ENCODE data around the gene STAMBPL1. TPM values are rescaled to one million over a fixed set of nuclear protein-coding genes. Genes with fewer than 3 reads are reported as not detected.

STAMBPL1 gene
- polyA plus RNA-seq, 1 donor, result 2.3 TPM

- no peak for DNase-seq
Measured at GRCh38 chr10:88892222-88892967, 12.3 kb downstream of the STAMBPL1 start.

DNA sequence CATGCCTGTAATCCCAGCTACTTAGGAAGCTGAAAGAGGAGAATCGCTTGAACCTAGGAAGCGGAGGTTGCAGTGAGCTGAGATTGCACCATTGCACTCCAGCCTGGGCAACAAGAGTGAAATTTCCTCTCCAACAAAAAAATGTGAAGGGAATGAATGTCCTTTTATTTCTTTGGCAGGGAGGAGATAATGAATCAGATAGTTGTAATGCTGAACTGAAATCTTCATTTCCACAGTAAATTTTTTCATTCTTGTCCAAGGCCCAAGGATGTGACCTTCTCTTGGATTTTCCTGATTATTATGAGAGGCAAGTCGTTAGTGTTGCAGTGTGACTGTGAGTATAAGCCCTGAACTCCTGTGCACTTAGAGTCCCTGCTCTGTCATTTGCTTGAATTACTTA, 13.6 kb downstream of the STAMBPL1 start:
- DNase-seq, result no peak

DNA sequence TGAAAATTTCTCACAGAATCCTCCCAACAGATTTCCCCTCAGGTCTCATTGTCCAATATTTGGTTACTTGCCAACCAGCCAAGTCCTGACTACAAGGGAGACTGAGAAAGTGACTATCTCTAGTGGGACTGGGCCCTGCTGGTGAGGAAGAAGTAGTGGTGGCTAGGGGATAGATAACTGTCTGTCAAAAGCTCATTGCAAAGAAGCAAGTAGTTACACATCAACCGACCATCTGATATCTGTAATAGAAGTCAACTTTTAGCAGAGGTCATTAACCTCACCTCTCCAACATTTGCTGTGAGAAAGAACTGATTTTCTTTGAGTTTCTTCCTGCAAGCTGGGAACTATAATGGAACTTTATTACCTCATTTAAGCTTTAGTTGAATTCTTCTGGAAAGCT, 15.2 kb downstream of the STAMBPL1 start:
- no peak for DNase-seq

DNA sequence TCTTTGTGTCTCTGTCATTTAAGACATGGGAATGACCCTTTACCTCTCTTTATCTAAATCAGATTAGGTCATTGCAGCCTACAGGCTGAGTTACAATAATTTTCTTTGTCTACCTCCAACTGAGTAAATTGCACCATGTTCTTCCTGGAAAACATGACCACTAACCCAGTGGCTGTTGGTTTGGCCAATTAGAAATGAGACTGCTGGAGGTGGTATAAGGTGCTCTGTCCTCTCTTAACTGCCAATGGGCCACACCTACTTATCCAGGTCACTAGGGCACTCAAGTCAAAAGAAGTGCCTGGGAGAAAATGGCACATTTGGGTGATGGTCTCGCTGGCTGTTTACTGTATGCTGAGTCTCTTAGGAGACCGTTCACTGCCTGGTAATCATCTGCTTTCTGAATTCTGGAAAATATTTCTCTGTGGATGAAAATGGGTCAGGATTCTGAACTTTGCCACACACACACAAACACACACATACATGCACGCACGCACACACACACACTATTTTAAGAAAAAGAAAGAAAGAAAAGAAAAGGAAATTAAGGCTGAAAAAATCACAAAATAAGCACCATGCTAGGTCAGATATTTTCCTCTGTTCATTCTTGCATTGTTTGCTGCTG, 16.4 kb downstream of the STAMBPL1 start:
- no peak for DNase-seq

DNA sequence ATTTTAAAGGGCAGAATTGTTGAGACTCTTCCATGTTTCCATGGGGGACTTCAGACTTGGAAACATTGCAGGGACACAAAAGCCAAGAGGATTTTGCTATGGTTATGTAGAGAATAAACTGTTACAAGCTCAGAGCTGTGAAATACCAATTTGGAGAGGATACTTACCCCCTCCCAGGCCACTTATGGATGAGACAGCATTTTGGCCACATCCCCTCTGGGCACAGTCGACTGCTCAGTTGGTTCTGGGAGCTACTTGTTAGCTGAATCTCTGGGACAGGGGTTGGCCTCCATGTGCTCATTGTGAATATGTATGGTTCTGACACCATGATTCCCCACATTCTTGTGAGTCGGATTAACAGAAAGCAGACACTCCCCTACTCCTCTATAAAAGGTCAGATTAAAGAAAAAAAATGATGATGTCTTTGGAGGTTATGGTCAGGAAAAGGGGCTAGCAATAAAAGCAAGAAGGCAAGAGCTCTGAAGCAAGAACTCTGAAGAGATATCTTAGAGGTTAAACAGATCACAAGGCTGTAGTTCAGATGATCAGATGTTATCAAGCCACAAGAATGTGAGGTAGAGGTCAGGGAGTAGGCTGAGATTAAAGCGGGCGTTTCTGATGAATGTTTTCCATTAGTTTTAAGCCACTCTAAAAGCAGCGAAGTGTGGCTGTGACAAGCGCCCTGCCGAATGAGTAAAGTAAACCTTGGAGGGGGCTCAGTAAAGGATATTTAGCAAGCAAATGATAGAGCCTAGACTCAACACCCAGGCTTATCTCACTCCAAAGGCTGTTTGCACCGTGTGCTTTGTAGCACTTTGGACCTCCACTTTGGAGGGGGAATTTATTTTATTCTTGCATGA, 17.2 kb downstream of the STAMBPL1 start:
- no peak for DNase-seq

DNA sequence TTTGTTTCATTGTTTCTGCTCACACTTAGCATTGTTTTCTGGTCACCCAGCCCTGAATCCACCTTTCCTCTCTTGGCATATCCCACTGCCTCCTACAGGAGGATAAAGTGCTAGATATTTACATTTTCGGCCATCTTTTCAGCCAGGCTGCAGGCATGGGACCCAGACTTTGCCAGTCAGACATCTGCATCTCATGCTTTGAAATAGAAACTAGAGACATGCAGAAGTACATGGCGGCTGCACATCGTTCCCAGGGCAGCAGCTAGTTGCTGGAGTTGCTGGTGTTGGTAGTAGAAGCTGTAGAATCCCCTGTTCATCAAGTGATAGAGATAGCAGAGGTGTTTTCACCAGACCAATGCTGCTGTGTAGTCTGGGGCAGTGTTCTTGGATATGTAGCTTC, 18.7 kb downstream of the STAMBPL1 start:
- no peak for DNase-seq

- DNase-seq, result no peak
Measured at GRCh38 chr10:88899886-88900285, 19.8 kb downstream of the STAMBPL1 start.

- DNase-seq, result no peak
Measured at GRCh38 chr10:88901206-88901983, 21.4 kb downstream of the STAMBPL1 start.

DNA sequence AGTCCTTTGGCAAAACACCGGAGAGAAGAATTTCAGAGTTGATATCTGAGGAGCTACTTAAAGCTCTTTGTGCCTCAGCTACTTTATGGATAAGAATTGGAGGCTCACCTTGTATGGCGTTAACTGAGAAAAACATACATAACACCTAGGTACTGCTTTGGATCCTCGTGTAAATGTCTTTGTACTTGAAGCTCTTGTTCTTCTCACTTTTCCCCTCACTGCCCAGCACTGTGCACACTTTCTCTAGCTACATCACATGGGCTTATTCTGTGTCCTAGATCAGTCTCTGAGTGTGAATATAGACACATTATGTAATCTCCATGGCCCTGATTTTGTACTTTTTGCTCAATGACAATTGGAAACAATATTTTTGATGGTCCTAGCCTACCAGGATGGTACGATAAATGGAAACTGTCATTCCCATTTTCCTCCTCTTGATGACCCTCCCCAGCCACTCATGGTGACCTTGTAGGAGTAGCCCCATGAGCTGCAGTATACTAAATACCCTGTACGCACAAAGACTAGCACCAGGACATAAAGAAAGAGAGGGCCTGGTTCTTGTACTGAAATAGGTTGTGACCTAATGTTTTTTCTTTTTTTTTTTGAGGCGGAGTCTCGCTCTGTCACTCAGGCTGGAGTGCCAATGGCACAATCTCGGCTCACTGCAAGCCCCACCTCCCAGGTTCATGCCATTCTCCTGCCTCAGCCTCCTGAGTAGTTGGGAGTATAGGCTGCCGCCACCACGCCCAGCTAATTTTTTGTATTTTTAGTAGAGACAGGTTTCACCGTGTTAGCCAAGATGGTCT, 22.1 kb downstream of the STAMBPL1 start:
- no peak for DNase-seq

- no peak for DNase-seq
Measured at GRCh38 chr10:88903715-88904114, 23.7 kb downstream of the STAMBPL1 start.

GRCh38 chr10:88906921-88907320, 26.9 kb downstream of the STAMBPL1 start:
- DNase-seq, result no peak

- DNase-seq, result no peak
Measured at GRCh38 chr10:88908194-88908593, 28.1 kb downstream of the STAMBPL1 start.

- DNase-seq, result no peak
Measured at GRCh38 chr10:88911116-88911515, 31.1 kb downstream of the STAMBPL1 start.

DNA sequence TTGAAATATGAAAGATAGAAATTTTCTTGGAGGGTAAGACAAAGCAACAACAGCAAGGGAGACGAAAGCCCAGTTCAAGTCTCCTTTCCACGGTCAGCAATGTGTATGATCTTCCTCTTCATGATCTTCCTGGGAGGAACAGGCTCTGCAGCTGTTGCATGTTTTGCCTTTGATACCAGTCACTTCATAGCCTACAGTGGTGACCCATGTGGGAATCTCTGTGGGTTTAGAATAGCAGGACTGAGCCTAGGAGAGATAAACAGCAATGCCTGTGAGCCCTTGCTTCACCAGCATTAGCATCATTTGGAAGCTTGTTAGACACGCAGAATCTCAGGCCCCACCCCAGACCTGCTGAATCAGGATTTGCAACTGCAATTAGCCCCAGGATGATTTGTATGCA, 31.8 kb downstream of the STAMBPL1 start:
- DNase-seq, result no peak

- DNase-seq, result no peak
Measured at GRCh38 chr10:88913127-88913526, 33.1 kb downstream of the STAMBPL1 start.

DNA sequence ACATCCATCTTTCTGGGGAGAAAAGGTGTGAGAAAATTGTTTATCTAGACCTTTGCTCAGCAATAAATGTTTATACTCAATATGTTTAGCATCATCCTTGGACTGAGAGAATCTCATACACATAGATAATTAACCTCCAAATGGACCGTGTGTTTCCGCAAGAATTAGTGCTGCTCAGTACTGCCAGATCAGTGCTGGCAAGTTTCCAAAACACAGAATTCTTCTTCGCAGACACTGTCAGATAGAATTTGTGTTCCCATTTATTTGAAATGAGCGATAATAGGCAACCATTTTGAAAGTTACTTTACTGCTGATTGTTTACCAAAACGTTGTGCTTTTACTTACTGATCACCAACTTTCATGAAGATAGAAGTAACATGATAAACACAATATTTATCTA, 33.7 kb downstream of the STAMBPL1 start:
- DNase-seq, result no peak

GRCh38 chr10:88915781-88916180, 35.7 kb downstream of the STAMBPL1 start:
- DNase-seq, result no peak

DNA sequence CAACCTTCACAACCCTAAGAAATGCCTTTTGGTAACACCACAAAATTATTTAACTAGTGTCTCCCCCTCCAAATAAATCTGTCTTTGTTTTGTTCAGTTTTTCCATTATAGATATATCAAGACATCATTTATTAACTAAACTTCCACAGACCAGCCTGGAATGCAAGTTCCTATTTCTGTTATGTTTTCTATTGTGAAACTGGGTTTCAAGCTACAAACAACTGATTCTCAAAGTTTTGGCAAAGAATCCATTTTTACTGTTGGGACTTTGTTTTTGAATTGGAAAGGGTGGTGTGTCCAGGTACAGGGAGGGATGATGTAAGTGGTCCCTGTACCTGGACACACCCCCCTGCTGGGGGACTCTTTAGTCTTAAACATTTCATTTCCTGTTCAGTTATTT, 36.2 kb downstream of the STAMBPL1 start:
- DNase-seq, result no peak

DNA sequence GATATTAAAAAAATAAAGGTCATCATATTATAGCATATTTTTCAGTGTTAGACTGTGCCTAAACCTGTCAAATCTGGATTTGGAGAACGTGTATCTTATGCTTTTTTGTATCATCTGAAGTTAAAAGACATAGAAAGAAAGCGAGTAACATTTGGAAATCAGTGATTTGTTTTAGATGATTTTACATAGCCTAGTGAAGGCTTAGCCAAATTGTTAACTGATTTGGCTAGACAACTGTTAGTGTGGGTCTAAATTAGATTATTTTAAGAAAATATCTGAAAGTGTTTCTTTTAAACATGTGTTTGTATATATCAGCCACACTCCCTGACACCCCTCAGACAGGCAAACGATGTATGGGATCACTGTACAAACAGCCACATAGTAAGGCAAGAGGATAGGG, 36.9 kb downstream of the STAMBPL1 start:
- no peak for DNase-seq

- no peak for DNase-seq
Measured at GRCh38 chr10:88918191-88918905, 38.3 kb downstream of the STAMBPL1 start.

GRCh38 chr10:88919041-88919440, 39.0 kb downstream of the STAMBPL1 start:
- no peak for DNase-seq
